Measurements from ENCODE around the gene SDR39U1.

GRCh38 chr14:24443053-24443665, 583 bp upstream of the SDR39U1 start:
- TF ChIP-seq SMAD4 (CRISPR knock-in tag; IDR thresholded peaks at IDR 0.05) = no peak
- TF ChIP-seq CTCF (IDR thresholded peaks at IDR 0.05) = no peak
- TF ChIP-seq ZNF263 (CRISPR knock-in tag; IDR thresholded peaks at IDR 0.05; ENCODE audit: low read depth) = no peak

All from WTC11 (cell line).